RWPE1 (cell line): ENCODE data around the gene SMNDC1.

Experiments
- CTCF ChIA-PET: fragments of 350-600 bp; sonication (Branson Sonifier 250); formaldehyde crosslinking; extraction: SDS; loops from one replicate; lab custom pipeline; 2021; lab: Yijun Ruan, JAX
- POLR2A ChIA-PET: fragments of 400-600 bp; formaldehyde crosslinking; extraction: SDS; loops from one replicate; lab custom pipeline; 2020; ENCODE audit warnings: antibody characterized with exemption; ENCODE audit not compliant: low non-redundant PET; lab: Yijun Ruan, JAX
- DNase-seq: peaks from one replicate; pipeline ENCODE4 v3.0.0; 2012; ENCODE audit warnings: low spot score
- H3K27ac ChIP-seq: fragments of 450-650 bp; 2 replicates; pipeline ENCODE4 v1.5.1; 2017
- CTCF ChIP-seq: fragments of 450-650 bp; conservative IDR thresholded peaks from 2 replicates; pipeline ENCODE4 v1.5.1; 2017; ENCODE audit warnings: low read depth, mild to moderate bottlenecking

The SMNDC1 gene

GRCh38 chr10:110349386-110349785, 44.7 kb upstream of the SMNDC1 start:
- CTCF ChIA-PET = interaction anchor here (0.6 kb wide), 1 partner anchor 12 kb away, joined by 3 read pairs; no protein-coding TSS in a partner anchor
- no peak for DNase-seq
- H3K27ac ChIP-seq = no peak overlapping the region
- TF ChIP-seq CTCF = no peak
- POLR2A ChIA-PET = no interaction called here

- CTCF ChIA-PET = no interaction called here
Observed at GRCh38 chr10:110348336-110348735, 43.6 kb upstream of the SMNDC1 start.

GRCh38 chr10:110346914-110347313, 42.2 kb upstream of the SMNDC1 start:
- POLR2A ChIA-PET = no interaction called here

More at GRCh38 chr10:110348336-110348735, 43.6 kb upstream of the SMNDC1 start:
- DNase-seq = no peak
- H3K27ac ChIP-seq = no peak overlapping the region
- TF ChIP-seq CTCF = no peak
- POLR2A ChIA-PET = no interaction called here

GRCh38 chr10:110345286-110345685, 40.6 kb upstream of the SMNDC1 start:
- POLR2A ChIA-PET = no interaction called here

More at GRCh38 chr10:110346914-110347313, 42.2 kb upstream of the SMNDC1 start:
- CTCF ChIA-PET = interaction anchor here (1.1 kb wide), 1 partner anchor 17 kb away, joined by 3 read pairs; no protein-coding TSS in a partner anchor
- H3K27ac ChIP-seq = no peak overlapping the region
- no peak for DNase-seq
- no peak for TF ChIP-seq CTCF

GRCh38 chr10:110344622-110345021, 39.9 kb upstream of the SMNDC1 start:
- ChIA-PET POLR2A (no interaction called here), CTCF (interaction anchor here (1.0 kb wide), 2 partner anchors 8 kb away, joined by 3 read pairs; no protein-coding TSS in a partner anchor)
- no peak for TF ChIP-seq CTCF
- no peak overlapping the region for H3K27ac ChIP-seq
- DNase-seq = no peak

More at GRCh38 chr10:110345286-110345685, 40.6 kb upstream of the SMNDC1 start:
- DNase-seq = no peak
- CTCF ChIA-PET = interaction anchor here (0.8 to 1.0 kb wide), 4 partner anchors 8 to 192 kb away, joined by 3 to 5 read pairs (median 3); no protein-coding TSS in a partner anchor
- no peak for TF ChIP-seq CTCF
- H3K27ac ChIP-seq = no peak overlapping the region

GRCh38 chr10:110343947-110344346, 39.2 kb upstream of the SMNDC1 start:
- POLR2A ChIA-PET = no interaction called here
- CTCF ChIA-PET = no interaction called here
- TF ChIP-seq CTCF = no peak
- H3K27ac ChIP-seq = no peak overlapping the region
- no peak for DNase-seq
